Osteocyte (in vitro differentiated cells): ENCODE results near the gene OR51V1. TPM values are rescaled to one million over a fixed set of nuclear protein-coding genes. Genes with fewer than 3 reads are reported as not detected.

Experiments used
- DNase-seq: peaks from one replicate; pipeline ENCODE4 v3.0.0; 2021; ENCODE audit warnings: mixed read lengths; ENCODE audit not compliant: unreplicated experiment; ENCODE audit errors: extremely low spot score
- H3K27ac Mint-ChIP-seq: one replicate; pipeline ENCODE4 v1.8.0; 2021; ENCODE audit warnings: mild to moderate bottlenecking, mixed read lengths; ENCODE audit not compliant: unreplicated experiment
- H3K27me3 Mint-ChIP-seq: one replicate; pipeline ENCODE4 v1.8.0; 2021; ENCODE audit warnings: mixed read lengths; ENCODE audit not compliant: unreplicated experiment
- H3K36me3 Mint-ChIP-seq: one replicate; pipeline ENCODE4 v1.8.0; 2021; ENCODE audit warnings: mixed read lengths; ENCODE audit not compliant: unreplicated experiment
- H3K4me1 Mint-ChIP-seq: one replicate; pipeline ENCODE4 v1.8.0; 2021; ENCODE audit warnings: mixed read lengths; ENCODE audit not compliant: unreplicated experiment
- H3K4me3 Mint-ChIP-seq: one replicate; pipeline ENCODE4 v1.8.0; 2021; ENCODE audit warnings: mild to moderate bottlenecking, moderate library complexity, mixed read lengths; ENCODE audit not compliant: unreplicated experiment
- H3K9me3 Mint-ChIP-seq: one replicate; pipeline ENCODE4 v1.8.0; 2021; ENCODE audit warnings: mixed read lengths; ENCODE audit not compliant: unreplicated experiment
- total RNA-seq: library from RNA; stranded (reverse); gene quantifications from 2 replicates; pipeline ENCODE4 v1.2.1, GENCODE V29; 2021
- TF ChIP-seq, protein P1 (sequence below): fragments of 200-600 bp; sonication (generic); IDR thresholded peaks from 2 replicates; pipeline ENCODE4 v1.5.0; 2021; ENCODE audit warnings: antibody characterized with exemption, mild to moderate bottlenecking, moderate library complexity

Gene OR51V1
- total RNA-seq, 1 donor from 2014 or later = not detected

- Mint-ChIP-seq H3K4me3 (no peak within 1 kb of the TSS), H3K4me1 (no peaks in the 10 kb centered on the region), H3K27ac (no peak within 1 kb of the TSS)
Measured at GRCh38 chr11:5154657-5155056, 45.8 kb downstream of the OR51V1 start, which contains the start of gene OR52A1. Gene OR52A1 (minus strand): TSS chr11:5154757. CDS start chr11:5152369, 2,388 bp downstream.

DNA sequence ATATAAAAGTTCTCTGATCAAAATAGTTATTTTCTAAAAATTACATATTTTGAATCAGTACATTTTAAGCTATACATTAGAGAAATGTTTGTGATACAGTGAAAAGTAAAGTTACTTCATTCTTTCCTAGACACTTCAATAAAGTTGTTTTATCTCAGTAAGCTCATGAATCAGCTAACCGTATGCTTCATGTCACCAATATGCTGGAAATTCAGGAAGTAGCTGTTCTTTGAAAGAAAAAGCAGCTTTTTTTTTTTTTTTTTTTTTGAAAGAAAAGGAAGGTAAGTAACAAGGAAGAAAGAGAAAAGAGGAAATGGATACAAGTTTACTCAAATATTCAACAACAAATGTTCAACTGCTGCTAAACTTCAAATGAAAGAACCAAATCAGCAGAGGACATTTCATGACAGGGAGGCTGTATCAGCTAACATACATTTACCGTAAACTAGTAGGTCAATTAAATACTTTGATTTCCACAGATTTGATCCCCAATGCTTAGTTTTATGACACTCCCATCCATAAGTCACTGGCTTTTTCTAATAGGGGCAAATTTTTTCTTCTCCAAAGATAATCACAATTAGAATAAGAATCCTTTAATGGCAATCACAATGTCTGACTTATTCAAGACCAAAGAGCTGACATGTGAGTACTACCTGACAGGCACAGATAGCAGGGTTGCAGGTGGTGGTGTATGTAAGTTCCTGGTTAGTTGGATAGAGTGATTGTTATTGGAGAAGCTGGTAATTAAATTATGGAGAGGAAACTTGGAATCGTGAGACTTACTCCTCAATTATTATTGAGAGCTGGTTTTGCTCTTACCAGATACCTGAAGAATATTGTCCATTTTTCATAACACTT, 46.7 kb downstream of the OR51V1 start:
- TF ChIP-seq, protein P1, sequence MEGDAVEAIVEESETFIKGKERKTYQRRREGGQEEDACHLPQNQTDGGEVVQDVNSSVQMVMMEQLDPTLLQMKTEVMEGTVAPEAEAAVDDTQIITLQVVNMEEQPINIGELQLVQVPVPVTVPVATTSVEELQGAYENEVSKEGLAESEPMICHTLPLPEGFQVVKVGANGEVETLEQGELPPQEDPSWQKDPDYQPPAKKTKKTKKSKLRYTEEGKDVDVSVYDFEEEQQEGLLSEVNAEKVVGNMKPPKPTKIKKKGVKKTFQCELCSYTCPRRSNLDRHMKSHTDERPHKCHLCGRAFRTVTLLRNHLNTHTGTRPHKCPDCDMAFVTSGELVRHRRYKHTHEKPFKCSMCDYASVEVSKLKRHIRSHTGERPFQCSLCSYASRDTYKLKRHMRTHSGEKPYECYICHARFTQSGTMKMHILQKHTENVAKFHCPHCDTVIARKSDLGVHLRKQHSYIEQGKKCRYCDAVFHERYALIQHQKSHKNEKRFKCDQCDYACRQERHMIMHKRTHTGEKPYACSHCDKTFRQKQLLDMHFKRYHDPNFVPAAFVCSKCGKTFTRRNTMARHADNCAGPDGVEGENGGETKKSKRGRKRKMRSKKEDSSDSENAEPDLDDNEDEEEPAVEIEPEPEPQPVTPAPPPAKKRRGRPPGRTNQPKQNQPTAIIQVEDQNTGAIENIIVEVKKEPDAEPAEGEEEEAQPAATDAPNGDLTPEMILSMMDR = no peak
- H3K4me3 Mint-ChIP-seq = no peak overlapping the region
- no peaks in the 10 kb centered on the region for H3K9me3 Mint-ChIP-seq
- no peaks in the 10 kb centered on the region for H3K27me3 Mint-ChIP-seq
- H3K27ac Mint-ChIP-seq = no peak overlapping the region
- no peak for DNase-seq
- H3K4me1 Mint-ChIP-seq = no peaks in the 10 kb centered on the region
- H3K36me3 Mint-ChIP-seq = no peaks in the 10 kb centered on the region

More at GRCh38 chr11:5154657-5155056, 45.8 kb downstream of the OR51V1 start, which contains the start of gene OR52A1:
- no peaks in the 10 kb centered on the region for H3K36me3 Mint-ChIP-seq
- H3K27me3 Mint-ChIP-seq = no peaks in the 10 kb centered on the region
- no peaks in the 10 kb centered on the region for H3K9me3 Mint-ChIP-seq
- DNase-seq = no peak
- TF ChIP-seq, protein P1 = no peak

GRCh38 chr11:5151713-5152153, 48.7 kb downstream of the OR51V1 start:
- H3K27me3 Mint-ChIP-seq = no peaks in the 10 kb centered on the region
- TF ChIP-seq, protein P1 = no peak
- H3K4me3 Mint-ChIP-seq = no peak overlapping the region
- no peak overlapping the region for H3K27ac Mint-ChIP-seq
- H3K36me3 Mint-ChIP-seq = no peaks in the 10 kb centered on the region
- H3K9me3 Mint-ChIP-seq = no peaks in the 10 kb centered on the region
- no peak for DNase-seq
- no peaks in the 10 kb centered on the region for H3K4me1 Mint-ChIP-seq

Other genes starting within 250 kb of the OR51V1 start
- not detected in 2 replicates for gene OR51A2, start 245.0 kb downstream of the OR51V1 start, total RNA-seq
- not detected in 2 replicates for gene OR51L1, start 205.8 kb downstream of the OR51V1 start, total RNA-seq
- not detected in 2 replicates for gene OR52J3, start 154.2 kb downstream of the OR51V1 start, total RNA-seq
- gene OR52E2, start 141.1 kb downstream of the OR51V1 start, total RNA-seq = not detected in 2 replicates
- gene OR52E1, start 131.1 kb downstream of the OR51V1 start, total RNA-seq = not detected in 2 replicates
- gene OR52A5, start 62.3 kb downstream of the OR51V1 start, total RNA-seq = not detected in 2 replicates
- not detected in 2 replicates for gene OR52A1, start 45.9 kb downstream of the OR51V1 start, total RNA-seq
- gene HBB, start 26.4 kb upstream of the OR51V1 start, total RNA-seq = not detected in 2 replicates
- not detected in 2 replicates for gene HBD, start 33.8 kb upstream of the OR51V1 start, total RNA-seq
- not detected in 2 replicates for gene HBG1, start 49.2 kb upstream of the OR51V1 start, total RNA-seq
- not detected in 2 replicates for gene HBG2, start 54.1 kb upstream of the OR51V1 start, total RNA-seq
- gene HBE1, start 69.3 kb upstream of the OR51V1 start, total RNA-seq = not detected in 2 replicates
- not detected in 2 replicates for gene OR51B4, start 101.3 kb upstream of the OR51V1 start, total RNA-seq
- not detected in 2 replicates for gene OR51B2, start 123.6 kb upstream of the OR51V1 start, total RNA-seq
- not detected in 2 replicates for gene OR51B5, start 142.8 kb upstream of the OR51V1 start, total RNA-seq
- not detected in 2 replicates for gene OR51B6, start 150.8 kb upstream of the OR51V1 start, total RNA-seq
- not detected in 2 replicates for gene OR51M1, start 183.1 kb upstream of the OR51V1 start, total RNA-seq
- not detected in 2 replicates for gene OR51Q1, start 221.4 kb upstream of the OR51V1 start, total RNA-seq
- gene OR51I1, start 240.8 kb upstream of the OR51V1 start, total RNA-seq = not detected in 2 replicates
- gene OR51I2, start 248.6 kb upstream of the OR51V1 start, total RNA-seq = not detected in 2 replicates